NCI-H69 (cell line): ENCODE results near the gene AGAP1.
"Not testable (repeated sequence)": the region's sequence is repeated elsewhere in the genome, so short reads cannot be mapped to it uniquely, and the experiment has no call there.

Experiments
- DNase-seq: peaks from one replicate; lab custom pipeline; 2025; lab: John Stamatoyannopoulos, UW

Gene AGAP1

GRCh38 chr2:236070236-236070635 is 576.4 kb downstream of the AGAP1 start:
- no peak for DNase-seq

- DNase-seq: no peak
These were observed 579.4 kb downstream of the AGAP1 start for GRCh38 chr2:236073246-236073645.

- DNase-seq: no peak
These were observed 580.2 kb downstream of the AGAP1 start for GRCh38 chr2:236073867-236074655.

- no peak for DNase-seq
These were observed 582.0 kb downstream of the AGAP1 start for GRCh38 chr2:236075802-236076201.

GRCh38 chr2:236078297-236079255 is 584.7 kb downstream of the AGAP1 start:
- peak; percentile 61 for DNase-seq

GRCh38 chr2:236080412-236080811 is 586.6 kb downstream of the AGAP1 start:
- no peak for DNase-seq

- DNase-seq: no peak
These were observed 587.3 kb downstream of the AGAP1 start for GRCh38 chr2:236081171-236081570.

GRCh38 chr2:236082061-236082460 is 588.2 kb downstream of the AGAP1 start:
- peak; percentile 90 for DNase-seq

- no peak for DNase-seq
These were observed 590.1 kb downstream of the AGAP1 start for GRCh38 chr2:236083934-236084333.

GRCh38 chr2:236085211-236085610 is 591.4 kb downstream of the AGAP1 start:
- DNase-seq: no peak

GRCh38 chr2:236085647-236086046 is 591.8 kb downstream of the AGAP1 start:
- no peak for DNase-seq

GRCh38 chr2:236086403-236086970 is 592.6 kb downstream of the AGAP1 start:
- no peak for DNase-seq

- peak; percentile 82 for DNase-seq
These were observed 593.2 kb downstream of the AGAP1 start for GRCh38 chr2:236086971-236087465.

- DNase-seq: no peak
These were observed 594.7 kb downstream of the AGAP1 start for GRCh38 chr2:236088368-236089057.

GRCh38 chr2:236089271-236090026 is 595.6 kb downstream of the AGAP1 start:
- no peak for DNase-seq

- no peak for DNase-seq
These were observed 596.2 kb downstream of the AGAP1 start for GRCh38 chr2:236090027-236090382.

GRCh38 chr2:236090826-236091225 is 597.0 kb downstream of the AGAP1 start:
- DNase-seq: not testable (repeated sequence)

GRCh38 chr2:236092714-236093113 is 598.9 kb downstream of the AGAP1 start:
- DNase-seq: no peak

GRCh38 chr2:236093134-236093533 is 599.3 kb downstream of the AGAP1 start:
- no peak for DNase-seq

GRCh38 chr2:236095504-236095903 is 601.7 kb downstream of the AGAP1 start:
- no peak for DNase-seq

GRCh38 chr2:236101311-236101950 is 607.6 kb downstream of the AGAP1 start:
- DNase-seq: no peak
